HG03558 (cell line): ENCODE results near the gene FXYD6.

ENCODE experiments used
- ATAC-seq: cut with Tn5 transposase; IDR thresholded peaks from one replicate; pipeline ENCODE4 v1.9.1; 2021; ENCODE audit warnings: moderate number of reproducible peaks; ENCODE audit not compliant: unreplicated experiment; ENCODE audit errors: extremely low read depth

The FXYD6 gene

DNA sequence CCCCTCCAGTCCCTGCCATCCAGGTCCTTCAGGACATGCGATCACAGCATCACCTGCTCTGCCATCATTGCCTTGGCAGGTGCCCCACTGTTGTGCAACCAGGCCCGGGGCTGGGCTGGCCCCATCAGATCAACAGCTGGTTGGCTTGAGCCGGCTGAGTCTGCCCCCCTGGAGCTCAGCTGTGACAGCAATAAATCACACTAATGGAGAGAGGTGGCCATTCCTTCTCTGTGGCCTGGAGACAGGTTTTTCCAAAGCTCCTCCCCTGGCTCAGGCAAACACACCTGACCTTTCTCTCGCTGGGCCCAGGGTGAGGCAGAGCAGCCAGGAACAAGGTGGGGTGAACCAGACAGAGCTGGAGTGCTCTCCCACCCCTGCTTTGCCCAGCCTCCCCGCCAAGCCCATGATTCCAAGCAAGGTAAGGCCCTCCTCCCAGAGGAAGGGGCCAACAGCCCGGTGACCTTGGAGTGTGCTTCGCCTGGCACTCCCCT lies 43.0 kb downstream of the FXYD6 start:
- no peak for ATAC-seq

DNA sequence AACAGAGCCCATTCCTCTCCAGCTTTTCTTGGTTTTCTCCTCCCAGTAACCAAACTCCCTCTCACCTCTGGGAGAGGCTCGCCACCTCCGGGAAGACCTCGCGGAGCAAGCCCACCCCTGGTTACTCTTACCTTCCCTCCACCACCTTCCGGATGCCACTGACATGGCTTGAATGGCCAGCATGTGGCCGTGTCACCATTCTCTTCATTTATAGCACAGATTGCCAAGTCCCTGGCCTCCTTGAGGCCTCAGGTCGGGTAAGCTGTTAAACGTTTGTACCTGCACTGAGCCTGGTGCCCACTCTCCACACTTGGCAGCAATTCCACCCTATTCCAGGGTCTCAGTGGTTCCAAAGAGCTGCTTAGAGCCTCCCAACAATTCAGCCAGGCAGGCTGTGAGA lies 43.9 kb downstream of the FXYD6 start:
- ATAC-seq, result no peak

DNA sequence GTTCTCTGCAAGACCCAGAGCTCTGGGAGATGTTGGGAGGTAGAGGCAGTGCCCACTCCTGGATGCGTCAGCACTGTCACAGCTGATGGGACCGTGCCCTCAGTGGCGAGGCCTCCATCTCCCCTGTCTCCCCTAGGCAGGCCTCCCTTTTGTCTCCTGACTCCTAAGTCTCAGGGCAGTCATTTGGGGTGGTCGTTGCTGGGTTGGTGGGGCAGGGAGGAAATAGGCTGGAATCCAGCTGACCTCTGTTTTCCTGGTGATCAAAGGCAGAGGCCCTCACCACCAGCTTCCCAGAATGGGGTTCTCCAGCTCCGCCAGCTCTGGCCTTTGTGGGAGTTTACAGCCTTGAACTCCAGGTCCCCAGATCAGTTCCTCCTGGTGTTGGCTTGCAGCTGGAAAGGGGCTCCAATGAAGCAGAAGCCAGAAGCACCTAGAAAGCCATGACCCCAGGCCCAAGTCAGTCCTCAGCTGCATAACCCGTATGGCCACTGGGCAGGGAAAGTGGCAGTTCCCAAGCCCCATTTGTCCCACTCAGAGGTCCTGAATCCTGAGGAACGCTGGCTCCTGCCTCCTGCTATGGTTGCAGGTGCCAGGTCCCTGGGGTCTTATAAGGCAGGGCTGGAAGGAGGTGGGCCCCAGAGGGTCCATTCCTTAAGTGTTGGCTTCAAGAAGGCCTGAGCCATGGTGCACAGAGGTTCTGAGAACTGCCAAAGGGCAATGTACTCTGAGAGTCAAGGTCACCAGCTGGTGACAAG lies 44.6 kb downstream of the FXYD6 start:
- no peak for ATAC-seq

DNA sequence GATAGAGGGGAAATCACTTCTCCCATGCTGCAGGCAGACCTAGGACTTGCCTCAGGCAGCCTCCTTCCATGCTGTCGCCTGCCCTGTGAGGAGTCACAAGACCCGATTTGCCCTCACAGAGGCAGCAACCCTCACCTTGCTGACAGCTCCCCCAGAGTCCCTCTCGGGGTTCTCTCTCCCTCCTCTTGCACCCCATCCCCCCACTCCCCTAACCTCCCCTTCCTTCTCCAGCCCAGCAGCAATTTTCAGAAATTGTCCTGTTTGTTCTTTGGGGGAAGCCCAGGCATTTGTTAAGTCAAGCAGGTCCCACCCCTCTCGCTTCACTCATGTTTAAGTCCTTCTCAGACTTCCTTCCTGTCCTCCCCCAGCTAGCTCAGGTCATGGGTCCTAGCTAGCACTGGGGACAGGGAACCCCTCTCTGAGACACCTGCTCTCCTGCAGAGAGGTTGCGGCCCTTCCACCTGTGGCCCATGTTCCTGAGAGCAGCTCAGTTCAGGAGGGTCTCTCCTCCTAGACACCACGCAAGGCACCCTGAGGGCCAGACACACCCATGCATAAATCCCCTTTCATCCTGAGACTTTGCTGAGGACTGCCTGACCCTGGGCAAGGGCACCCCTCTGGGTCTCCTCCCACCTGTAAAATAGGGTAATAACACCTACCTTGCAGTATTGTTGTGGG lies 45.6 kb downstream of the FXYD6 start:
- no peak for ATAC-seq

DNA sequence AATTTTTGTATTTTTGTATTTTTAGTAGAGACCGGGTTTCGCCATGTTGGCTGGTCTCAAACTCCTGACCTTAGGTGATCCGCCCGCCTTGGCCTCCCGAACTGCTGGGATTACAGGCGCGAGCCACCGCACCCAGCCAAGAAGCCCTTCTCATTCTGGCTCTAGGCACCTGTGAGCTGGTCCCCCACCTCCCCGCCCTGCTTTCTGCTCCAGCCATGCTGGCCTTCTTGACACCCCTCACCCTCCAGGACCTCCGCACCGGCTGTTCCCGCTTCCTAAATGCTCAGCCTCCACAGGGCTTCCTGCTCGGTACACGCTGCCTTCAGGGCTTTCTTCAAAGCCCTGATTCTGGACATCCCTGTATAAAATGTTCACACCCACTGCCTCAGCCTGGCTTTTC lies 46.4 kb downstream of the FXYD6 start:
- ATAC-seq, result no peak

DNA sequence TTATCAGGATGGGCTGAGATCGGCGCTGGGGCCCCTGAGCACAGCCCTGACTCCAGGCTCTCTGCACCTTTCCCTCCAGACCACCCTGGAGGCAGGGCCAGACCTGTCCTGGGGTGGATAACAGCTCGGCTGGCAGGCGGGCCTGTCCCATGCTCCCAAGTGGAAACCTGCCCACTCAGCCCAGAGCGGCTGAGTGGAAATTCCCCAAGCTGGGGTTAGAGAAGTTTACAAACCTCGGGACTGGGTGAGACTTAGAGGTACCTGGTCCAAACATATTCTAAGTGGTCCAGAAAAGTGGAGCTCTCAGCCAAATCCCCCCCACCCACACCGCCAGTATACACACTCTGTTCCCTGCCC lies 47.1 kb downstream of the FXYD6 start:
- ATAC-seq, result no peak

DNA sequence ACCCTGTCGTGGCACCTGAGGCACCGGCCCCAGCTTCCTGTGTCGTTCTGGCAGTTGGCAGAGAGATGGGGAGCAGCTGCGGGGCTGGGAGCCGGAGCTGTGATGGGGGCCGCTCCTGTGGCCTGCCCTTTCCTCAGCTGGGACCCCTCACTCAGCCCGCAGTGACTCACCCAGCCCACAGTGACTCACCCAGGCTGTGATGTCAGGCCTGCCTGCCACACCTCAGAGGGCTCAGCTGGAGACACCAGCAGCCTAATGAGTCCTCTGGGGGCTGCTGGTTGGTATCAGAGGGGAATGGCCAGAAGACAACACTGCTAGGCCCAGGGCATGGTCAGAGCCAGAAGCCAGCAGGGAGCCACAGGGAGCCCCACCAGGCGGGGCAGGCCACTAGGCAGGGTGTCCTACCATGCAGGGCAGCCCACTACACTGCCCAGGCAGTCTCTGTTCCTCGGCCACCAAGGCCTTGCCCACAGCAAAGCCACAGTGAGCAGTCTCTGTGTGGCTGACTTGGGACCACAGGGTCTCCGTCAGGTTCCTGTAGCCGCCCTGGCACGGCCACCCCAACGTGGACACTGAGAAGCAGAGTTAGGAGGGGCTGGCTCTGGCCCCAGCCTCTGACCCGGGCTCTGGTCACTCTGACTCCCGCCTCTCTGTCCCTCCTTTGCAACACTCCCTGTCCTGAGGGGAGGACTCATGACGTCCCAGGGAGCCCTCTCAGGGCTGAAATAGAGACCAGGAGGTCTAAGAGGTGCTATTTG lies 47.7 kb downstream of the FXYD6 start:
- no peak for ATAC-seq

DNA sequence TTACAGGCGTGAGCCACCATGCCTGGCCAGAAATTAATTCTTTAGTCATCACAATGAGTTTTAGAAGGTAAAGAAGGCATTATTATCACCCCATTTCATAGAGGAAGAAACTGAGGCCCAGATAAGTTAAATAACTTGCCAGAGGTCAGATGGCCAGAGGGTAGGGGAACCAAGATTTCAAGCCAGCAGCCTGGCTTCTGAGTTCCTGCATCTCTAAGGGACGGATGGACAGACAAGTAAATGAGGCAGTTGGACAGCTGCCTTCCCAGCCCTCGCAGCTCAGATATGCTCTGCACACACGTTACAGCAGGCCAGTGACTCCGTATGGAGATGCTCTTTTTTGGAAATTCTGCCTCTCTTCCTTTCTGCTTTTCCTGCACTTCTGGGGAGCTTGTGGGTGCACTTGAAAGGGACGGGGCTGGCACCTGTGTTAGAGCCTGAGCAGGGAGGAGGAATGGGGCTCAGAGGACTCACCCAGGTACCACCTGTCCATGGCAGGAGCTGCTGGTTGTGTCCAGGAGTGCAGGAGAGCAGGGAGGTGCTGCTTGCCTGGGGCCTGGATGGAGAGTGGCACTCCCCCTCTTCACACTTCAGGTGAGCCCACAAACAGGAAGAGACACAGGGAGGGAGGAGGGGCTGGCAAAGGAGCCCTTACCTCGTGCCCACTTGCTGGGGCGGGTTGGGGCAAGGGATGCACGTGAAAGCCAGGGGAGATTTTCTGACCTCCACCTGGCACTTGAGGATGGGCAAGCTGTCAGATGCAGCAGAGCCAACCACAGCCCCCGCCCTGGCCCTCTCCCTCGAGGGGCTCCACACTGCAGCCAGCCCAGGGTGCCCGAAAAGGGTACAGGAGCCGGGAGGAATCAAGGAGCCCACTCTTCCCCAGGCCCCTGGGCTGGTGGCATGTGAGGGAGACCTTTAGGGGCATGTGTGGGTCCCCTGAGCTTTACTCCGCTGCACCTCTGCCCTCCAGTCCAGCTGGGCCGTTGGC lies 48.6 kb downstream of the FXYD6 start:
- no peak for ATAC-seq

DNA sequence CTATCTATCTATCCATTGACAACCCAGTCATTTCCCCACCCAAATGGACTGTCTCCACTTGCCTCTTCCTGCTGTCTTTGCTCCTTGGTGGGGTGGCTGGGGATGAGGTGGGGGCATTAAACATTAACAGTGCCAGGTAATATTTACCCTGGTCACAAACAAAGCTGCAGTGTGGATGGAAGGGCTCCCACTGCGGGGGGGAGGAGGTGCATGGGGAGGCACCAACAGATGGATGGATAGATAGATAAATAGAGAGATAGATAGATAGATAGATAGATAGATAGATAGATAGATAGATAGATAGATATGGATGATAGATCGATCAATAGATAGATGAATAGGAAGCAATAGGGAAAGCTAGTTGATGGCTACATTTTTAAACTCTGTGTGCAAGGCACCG lies 49.6 kb downstream of the FXYD6 start:
- ATAC-seq, result no peak

DNA sequence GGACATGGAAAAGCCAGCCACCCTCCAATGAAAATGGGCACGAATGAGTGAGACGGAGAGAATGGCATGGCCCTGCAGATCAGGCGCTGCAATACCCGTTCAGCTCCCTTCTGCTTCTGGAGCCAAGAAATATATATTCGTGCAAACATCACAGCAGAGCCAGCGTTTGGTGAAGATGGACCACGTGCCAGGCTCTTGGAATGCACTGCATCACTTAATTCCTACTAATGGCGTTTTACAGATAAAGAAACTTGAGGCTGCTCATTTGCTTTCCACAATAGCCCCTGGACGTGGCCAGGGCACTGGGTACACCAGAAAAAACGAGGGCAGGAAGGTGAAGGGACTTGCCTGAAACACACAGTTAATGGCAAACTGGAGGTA lies 50.3 kb downstream of the FXYD6 start:
- no peak for ATAC-seq

DNA sequence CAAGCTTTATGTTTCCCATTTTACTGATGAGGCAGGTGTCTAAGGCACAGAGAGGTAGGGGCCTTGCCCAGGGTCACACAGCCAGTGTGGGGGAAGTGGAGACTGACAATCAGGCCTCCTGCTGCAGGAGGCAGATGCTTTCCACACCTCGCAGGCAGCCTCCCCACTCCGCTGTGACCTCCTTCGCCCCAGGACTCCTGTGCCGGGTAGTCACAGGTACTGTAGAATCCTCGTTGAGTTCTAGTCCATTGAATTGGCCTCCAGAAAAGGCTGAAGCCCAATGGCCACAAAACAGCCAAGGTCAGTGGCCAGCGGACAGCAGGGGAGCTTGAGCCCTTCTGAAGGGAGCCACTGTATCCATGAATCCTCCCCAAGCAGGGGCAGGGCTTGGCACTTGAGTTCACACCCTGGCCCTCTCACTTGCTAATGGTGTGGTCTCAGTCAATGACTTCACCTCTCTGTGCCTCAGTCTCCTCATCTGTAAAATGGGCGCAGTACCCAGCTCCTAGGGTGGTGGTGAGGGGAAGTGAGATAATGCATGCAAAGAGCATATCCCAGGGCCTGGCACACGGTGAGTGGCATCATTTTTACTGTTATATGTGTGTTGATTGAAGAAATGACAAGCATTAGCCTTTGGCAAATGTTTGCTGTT lies 50.8 kb downstream of the FXYD6 start:
- no peak for ATAC-seq

DNA sequence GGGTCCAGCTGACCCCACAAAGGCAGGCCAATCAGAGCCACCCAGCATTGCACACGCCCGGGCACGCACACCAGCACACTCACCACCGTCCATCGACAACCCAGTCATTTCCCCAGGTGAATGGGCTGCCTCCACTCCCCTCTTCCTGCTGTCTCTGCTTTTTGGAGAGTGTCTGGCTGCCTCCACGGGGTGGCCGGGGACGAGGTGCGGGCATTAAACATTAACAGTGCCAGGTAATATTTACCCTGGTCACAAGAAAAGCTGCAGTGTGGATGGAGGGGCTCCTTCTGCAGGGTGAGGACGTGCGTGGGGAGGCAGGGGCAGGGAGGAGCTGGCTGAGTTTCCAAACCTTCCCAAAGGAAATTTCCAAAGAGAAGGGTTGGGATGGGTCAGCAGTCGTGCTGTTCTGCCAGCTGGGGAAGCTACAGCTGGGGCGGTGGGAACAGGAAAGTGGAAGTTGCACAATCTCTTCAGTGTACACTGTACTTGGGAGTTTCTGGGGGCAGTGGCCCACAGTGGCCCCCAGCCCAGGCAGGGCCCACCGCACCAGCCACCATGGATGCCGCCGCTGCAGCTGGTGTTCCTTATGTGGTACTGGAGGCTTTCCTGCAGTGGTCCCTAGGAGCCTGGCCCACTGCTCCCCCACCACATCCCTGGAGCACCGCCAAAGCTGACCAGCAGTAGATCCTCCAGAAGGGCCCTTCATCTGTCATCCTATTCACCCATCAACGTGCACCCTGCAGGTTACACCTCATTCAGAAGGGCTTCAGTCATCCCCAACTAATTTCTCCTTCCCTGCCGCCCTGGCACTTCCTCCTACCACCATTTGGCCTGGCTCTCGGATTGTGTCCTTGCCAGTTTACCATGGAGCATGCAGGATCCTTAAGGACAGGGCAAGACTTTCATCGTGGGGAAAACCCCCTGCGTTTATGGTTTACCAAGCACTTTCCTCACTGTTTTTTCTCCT lies 51.6 kb downstream of the FXYD6 start, which contains the start of gene FXYD2:
TSS of gene FXYD2 (minus strand) at position 174 of the 967 bp plus-strand sequence. CDS start at position 108, 66 bp downstream.
- ATAC-seq, result no peak

DNA sequence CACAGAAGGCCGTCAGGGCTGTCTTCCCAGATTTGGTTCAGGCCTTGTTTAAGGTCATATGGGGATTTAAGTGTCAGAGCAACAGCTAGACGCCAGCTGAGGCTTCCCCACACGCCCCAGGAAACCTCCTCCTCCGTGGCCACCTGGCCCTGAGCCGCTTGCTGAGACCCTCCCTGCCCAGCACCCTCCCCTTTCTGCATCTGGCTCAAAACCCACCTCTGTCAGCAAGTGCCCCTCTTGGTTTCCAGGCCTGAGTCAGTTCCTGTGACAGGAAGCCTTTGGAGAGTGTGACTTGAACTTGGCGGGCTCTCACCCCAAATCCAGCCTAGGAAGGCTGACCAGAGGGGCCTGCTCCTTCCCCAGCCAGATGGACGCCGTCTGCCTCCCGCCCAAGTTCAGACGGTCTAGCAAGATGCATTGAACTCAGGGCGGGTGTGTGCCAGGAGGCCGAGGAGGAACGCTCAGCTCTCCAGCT lies 52.5 kb downstream of the FXYD6 start:
- ATAC-seq, result no peak

DNA sequence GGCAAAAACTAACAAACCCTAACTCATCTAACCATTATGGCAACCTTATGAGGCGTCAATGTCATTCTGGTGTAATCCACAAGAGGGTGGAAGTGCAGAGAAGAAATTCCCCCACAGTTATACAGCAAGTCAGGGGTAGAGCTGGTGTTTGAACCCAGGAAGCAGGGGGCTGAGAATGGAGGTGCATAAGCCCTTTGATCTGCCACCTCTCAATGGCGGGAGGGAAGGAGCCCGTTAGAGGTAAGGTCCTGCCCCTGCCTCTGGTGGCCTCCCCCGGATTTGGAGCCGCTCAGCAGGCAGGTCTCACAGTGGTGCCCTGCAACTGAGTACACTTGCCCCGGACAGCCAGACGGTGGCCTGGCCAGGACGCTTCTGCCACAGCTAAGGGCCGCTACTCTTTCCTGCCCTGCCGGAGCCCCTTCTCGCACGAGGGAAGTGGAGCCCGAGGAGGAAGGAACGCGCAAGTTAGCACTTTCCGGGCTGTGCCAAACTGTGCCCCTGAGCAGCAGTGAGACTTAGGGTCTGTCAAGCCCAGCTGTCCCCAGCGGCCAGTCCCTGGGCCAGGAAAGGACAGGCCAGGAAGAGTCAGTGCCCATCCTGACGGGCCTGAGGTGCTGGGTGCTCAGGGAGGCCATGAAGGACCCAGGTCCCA lies 53.0 kb downstream of the FXYD6 start:
- no peak for ATAC-seq

DNA sequence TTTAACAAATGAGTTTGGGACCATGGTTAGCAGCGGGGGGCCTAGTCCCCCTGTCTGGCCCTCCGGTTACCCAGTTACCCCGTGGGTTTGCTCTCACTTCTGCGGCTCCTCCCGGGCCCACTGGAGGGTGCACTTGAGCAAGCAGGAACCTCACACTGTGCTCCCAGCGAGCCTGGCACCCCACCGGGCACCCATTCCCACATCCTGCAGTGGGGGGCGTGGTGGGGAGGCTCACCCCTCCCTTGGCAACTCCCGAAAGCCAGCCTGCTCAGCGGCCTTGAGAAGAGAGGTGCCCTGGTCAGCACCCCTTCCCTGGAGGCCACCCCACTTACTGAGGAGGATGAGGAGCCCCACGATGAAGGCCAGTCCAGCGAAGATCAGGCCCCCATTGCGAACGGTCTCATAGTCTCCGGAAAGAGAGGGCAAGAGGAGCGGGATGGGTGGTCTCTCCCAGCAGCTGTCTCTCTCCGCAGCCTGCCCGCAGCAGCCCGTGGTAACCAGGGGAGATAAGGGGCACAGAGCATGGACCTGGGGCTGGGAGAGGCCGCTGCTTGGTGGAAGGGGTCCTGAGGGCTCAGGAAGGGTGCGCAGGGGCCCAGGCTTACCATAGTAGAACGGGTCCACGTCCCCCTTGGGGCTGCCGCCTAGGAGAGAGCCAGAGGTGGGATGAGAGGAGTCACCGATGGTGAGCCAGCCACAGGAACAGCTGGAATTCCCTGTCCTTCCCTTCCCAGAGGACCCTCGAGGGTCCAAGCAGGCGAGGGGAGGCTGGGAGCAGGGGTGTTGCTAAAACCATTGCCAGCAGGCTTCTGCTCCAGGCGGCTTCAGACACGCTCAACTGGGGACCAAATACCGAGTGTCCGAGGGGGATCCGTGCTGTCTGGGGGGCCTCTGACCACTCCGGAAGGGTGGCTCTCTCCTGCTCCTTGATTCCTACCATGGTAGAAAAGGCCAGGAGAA lies 54.1 kb downstream of the FXYD6 start:
- no peak for ATAC-seq

DNA sequence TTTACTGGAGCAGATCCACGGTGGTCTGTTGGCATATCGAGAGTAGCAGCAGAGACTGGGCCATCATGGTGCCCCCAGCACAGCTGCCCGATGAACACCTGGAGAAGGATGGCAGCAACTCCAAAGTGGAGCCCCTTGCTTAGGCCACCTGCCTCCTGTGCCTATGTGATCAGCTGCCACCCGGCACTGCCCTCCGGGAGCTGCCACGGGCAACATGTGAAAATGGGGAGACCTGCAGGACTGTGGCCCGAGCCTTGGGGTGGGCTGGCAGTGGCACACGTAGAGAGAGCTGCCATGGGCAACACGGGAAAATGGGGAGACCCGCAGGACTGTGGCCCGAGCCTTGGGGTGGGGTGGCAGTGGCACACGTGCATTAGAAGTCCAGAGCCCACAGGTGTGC lies 55.0 kb downstream of the FXYD6 start:
- no peak for ATAC-seq

DNA sequence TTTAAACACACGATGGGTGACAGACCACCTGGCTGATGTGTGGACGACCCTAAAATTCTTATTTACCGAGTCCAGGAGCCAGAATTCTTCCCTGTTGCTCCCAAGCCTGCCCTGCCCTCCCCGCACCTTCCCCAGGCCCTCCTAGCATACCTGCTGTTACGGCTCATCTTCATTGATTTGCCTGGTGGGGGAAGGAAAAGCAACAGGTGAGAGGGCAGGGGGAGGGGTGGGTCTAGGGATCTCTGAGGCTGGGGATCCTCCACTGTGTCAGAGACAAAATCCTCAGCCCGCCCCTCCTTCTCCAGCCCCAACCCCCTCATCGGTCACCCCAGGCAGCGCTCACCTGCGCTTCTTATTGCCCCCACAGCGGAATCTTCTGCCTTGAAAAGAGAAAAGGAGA lies 55.9 kb downstream of the FXYD6 start:
- no peak for ATAC-seq
